HEK293 (cell line): Measurements from ENCODE around the gene TEAD1.

Experiments used
- CTCF ChIA-PET: fragments of 350-600 bp; formaldehyde crosslinking; extraction: SDS; loops from one replicate; lab custom pipeline; 2021; ENCODE audit warnings: antibody characterized with exemption; lab: Yijun Ruan, JAX
- POLR2A ChIA-PET: fragments of 300-600 bp; formaldehyde crosslinking; extraction: SDS; loops from one replicate; lab custom pipeline; 2020; ENCODE audit warnings: antibody characterized with exemption, inconsistent platforms; lab: Yijun Ruan, JAX
- H3K27ac ChIP-seq: fragments of 200-500 bp; sonication (Bioruptor generic); 2 replicates; pipeline ENCODE4 v1.5.1; 2014; ENCODE audit warnings: low read depth, low read length, control low read depth, inconsistent platforms; ENCODE audit errors: extremely low read depth
- H3K36me3 ChIP-seq, 2 experiments: fragments of 200-500 bp in 1 of 2; sonication (Bioruptor generic) in 1 of 2; 1 replicate in 1 of 2; 2 replicates in 1 of 2; pipeline ENCODE4 v1.5.1; 2014 to 2017; ENCODE audit warnings: inconsistent platforms in 2 of 2, low read length in 2 of 2; ENCODE audit not compliant: control insufficient read depth in 2 of 2, insufficient read depth in 1 of 2
- H3K4me1 ChIP-seq: fragments of 200-500 bp; sonication (Bioruptor generic); 2 replicates; pipeline ENCODE4 v1.5.1; 2014; ENCODE audit warnings: mild to moderate bottlenecking, low read length, inconsistent platforms; ENCODE audit not compliant: control insufficient read depth, insufficient read depth
- H3K4me3 ChIP-seq: 2 replicates; pipeline ENCODE4 v1.5.1; 2011; ENCODE audit warnings: low read depth, mild to moderate bottlenecking, control low read depth, low read length, moderate library complexity
- H3K9me3 ChIP-seq: fragments of 200-500 bp; sonication (Bioruptor generic); 2 replicates; pipeline ENCODE4 v1.5.1; 2014; ENCODE audit warnings: low read depth, low read length, inconsistent platforms; ENCODE audit not compliant: control insufficient read depth, insufficient read depth
- HOXC10 ChIP-seq: sonication (generic); formaldehyde crosslinking; IDR thresholded peaks from 2 replicates; pipeline ENCODE4 v1.8.1; 2023; ENCODE audit warnings: mild to moderate bottlenecking, missing genetic modification reagents
- HOXD13 ChIP-seq: sonication (generic); formaldehyde crosslinking; IDR thresholded peaks from 2 replicates; pipeline ENCODE4 v1.8.0; 2022; ENCODE audit warnings: missing genetic modification reagents, borderline replicate concordance
- MYNN ChIP-seq: fragments of 450-650 bp; formaldehyde crosslinking; IDR thresholded peaks from 2 replicates; pipeline ENCODE4 v1.5.1; 2016; ENCODE audit warnings: missing biosample characterization, missing genetic modification characterization, borderline replicate concordance
- ZBTB44 ChIP-seq: fragments of 450-650 bp; IDR thresholded peaks from 2 replicates; pipeline ENCODE4 v1.5.1; 2018; ENCODE audit warnings: missing biosample characterization, mild to moderate bottlenecking, missing genetic modification characterization
- ZFHX2 ChIP-seq: fragments of 450-650 bp; formaldehyde crosslinking; conservative IDR thresholded peaks from 2 replicates; pipeline ENCODE4 v1.5.1; 2016; ENCODE audit warnings: missing biosample characterization, missing genetic modification characterization
- ZFP41 ChIP-seq: fragments of 450-650 bp; formaldehyde crosslinking; IDR thresholded peaks from 2 replicates; pipeline ENCODE4 v1.5.1; 2016; ENCODE audit warnings: missing biosample characterization, missing genetic modification characterization, borderline replicate concordance
- ZNF10 ChIP-seq: fragments of 450-650 bp; formaldehyde crosslinking; IDR thresholded peaks from 2 replicates; pipeline ENCODE4 v1.5.1; 2017; ENCODE audit warnings: missing biosample characterization, missing genetic modification characterization
- ZNF140 ChIP-seq: fragments of 450-650 bp; formaldehyde crosslinking; IDR thresholded peaks from 2 replicates; pipeline ENCODE4 v1.5.1; 2016; ENCODE audit warnings: missing biosample characterization, missing genetic modification characterization
- ZNF148 ChIP-seq: fragments of 450-650 bp; formaldehyde crosslinking; IDR thresholded peaks from 2 replicates; pipeline ENCODE4 v1.5.0; 2017; ENCODE audit warnings: missing biosample characterization, missing genetic modification characterization, borderline replicate concordance
- ZNF175 ChIP-seq: fragments of 450-650 bp; formaldehyde crosslinking; IDR thresholded peaks from 2 replicates; pipeline ENCODE4 v1.5.1; 2016; ENCODE audit warnings: missing biosample characterization, missing genetic modification characterization
- ZNF2 ChIP-seq: fragments of 450-650 bp; formaldehyde crosslinking; IDR thresholded peaks from 2 replicates; pipeline ENCODE4 v1.5.1; 2016; ENCODE audit warnings: missing biosample characterization, missing genetic modification characterization
- ZNF202 ChIP-seq: fragments of 450-650 bp; formaldehyde crosslinking; IDR thresholded peaks from 2 replicates; pipeline ENCODE4 v1.5.1; 2016; ENCODE audit warnings: missing biosample characterization, missing genetic modification characterization, borderline replicate concordance
- ZNF416 ChIP-seq: fragments of 450-650 bp; formaldehyde crosslinking; IDR thresholded peaks from 2 replicates; pipeline ENCODE4 v1.5.1; 2016; ENCODE audit warnings: missing biosample characterization, missing genetic modification characterization
- ZNF621 ChIP-seq: fragments of 450-650 bp; formaldehyde crosslinking; IDR thresholded peaks from 2 replicates; pipeline ENCODE4 v1.5.1; 2017; ENCODE audit warnings: missing biosample characterization, missing genetic modification characterization
- ZNF624 ChIP-seq: fragments of 450-650 bp; formaldehyde crosslinking; IDR thresholded peaks from 2 replicates; pipeline ENCODE4 v1.5.1; 2017; ENCODE audit warnings: missing biosample characterization, missing genetic modification characterization
- ZNF654 ChIP-seq: fragments of 450-650 bp; formaldehyde crosslinking; IDR thresholded peaks from 2 replicates; pipeline ENCODE4 v1.5.1; 2016; ENCODE audit warnings: low read depth, missing biosample characterization, missing genetic modification characterization
- ZNF664 ChIP-seq: fragments of 450-650 bp; formaldehyde crosslinking; IDR thresholded peaks from 2 replicates; pipeline ENCODE4 v1.5.1; 2016; ENCODE audit warnings: missing biosample characterization, missing genetic modification characterization
- ZNF768 ChIP-seq: fragments of 450-650 bp; formaldehyde crosslinking; IDR thresholded peaks from 2 replicates; pipeline ENCODE4 v1.5.1; 2018; ENCODE audit warnings: missing biosample characterization, mild to moderate bottlenecking, missing genetic modification characterization
- ZSCAN18 ChIP-seq: fragments of 450-650 bp; formaldehyde crosslinking; IDR thresholded peaks from 2 replicates; pipeline ENCODE4 v1.5.1; 2016; ENCODE audit warnings: missing biosample characterization, missing genetic modification characterization
- ZSCAN5A ChIP-seq: fragments of 450-650 bp; formaldehyde crosslinking; IDR thresholded peaks from 2 replicates; pipeline ENCODE4 v1.5.1; 2016; ENCODE audit warnings: missing biosample characterization, missing genetic modification characterization

TEAD1 gene

DNA sequence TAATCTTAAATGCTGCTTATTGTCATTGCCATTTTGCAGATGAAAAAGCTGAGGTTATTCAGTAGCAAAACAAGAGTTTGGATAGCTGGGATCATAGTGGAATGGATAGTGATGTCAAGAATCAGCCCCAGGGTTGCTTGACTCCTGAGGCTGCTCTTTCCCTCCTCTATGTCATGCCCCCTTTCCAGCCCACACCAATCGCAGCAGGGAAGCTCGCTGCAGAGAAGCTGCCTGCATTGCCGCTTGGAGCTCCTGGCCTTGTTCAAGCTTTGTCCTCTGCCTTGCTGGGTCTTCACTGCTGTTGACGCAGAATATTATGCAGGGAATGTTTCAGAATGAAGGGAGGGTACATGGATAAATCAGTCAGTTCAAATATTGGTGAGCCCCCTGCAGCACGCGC, 206.1 kb downstream of the TEAD1 start:
- TF ChIP-seq ZFP41 (no peak), ZNF2 (no peak)
- peaks cover 0 to 54% of the 10 kb centered on the region in 2 experiments; a peak in 1 of 3 replicates for H3K36me3 ChIP-seq
- H3K9me3 ChIP-seq = no peaks in the 10 kb centered on the region
- POLR2A ChIA-PET = no interaction called here
- CTCF ChIA-PET = interaction anchor here (0.6 to 1.4 kb wide), 3 partner anchors 12 to 469 kb away, joined by 3 to 7 read pairs (median 3); no protein-coding TSS in a partner anchor
- no peaks in the 10 kb centered on the region for H3K4me1 ChIP-seq
- no peak overlapping the region for H3K27ac ChIP-seq
- no peak overlapping the region for H3K4me3 ChIP-seq

GRCh38 chr11:12882670-12883069, 208.4 kb downstream of the TEAD1 start:
- Histone ChIP-seq H3K4me3 (no peak overlapping the region), H3K36me3 (peaks cover 0 to 67% of the 10 kb centered on the region in 2 experiments; a peak in 1 of 3 replicates), H3K9me3 (no peaks in the 10 kb centered on the region), H3K4me1 (no peaks in the 10 kb centered on the region), H3K27ac (no peak overlapping the region)
- CTCF ChIA-PET = no interaction called here
- TF ChIP-seq ZNF175 (tag by site-specific recombination) = no peak
- no peak for TF ChIP-seq ZNF10 (tag by site-specific recombination)
- no peak for TF ChIP-seq ZNF768 (tag by site-specific recombination)
- no peak for TF ChIP-seq ZNF664 (tag by site-specific recombination)
- no peak for TF ChIP-seq ZFHX2 (tag by site-specific recombination)
- no peak for TF ChIP-seq ZSCAN18 (tag by site-specific recombination)
- no peak for TF ChIP-seq MYNN (tag by site-specific recombination)
- no peak for TF ChIP-seq HOXD13 (CRISPR knock-in tag)
- TF ChIP-seq ZNF416 = no peak
- no peak for TF ChIP-seq ZNF140
- no peak for TF ChIP-seq ZNF621
- TF ChIP-seq ZSCAN5A (tag by site-specific recombination) = no peak
- no peak for TF ChIP-seq HOXC10 (CRISPR knock-in tag)
- TF ChIP-seq ZNF654 (tag by site-specific recombination) = no peak
- no peak for TF ChIP-seq ZNF624
- no peak for TF ChIP-seq ZNF148 (tag by site-specific recombination)
- TF ChIP-seq ZNF202 (tag by site-specific recombination) = no peak
- no peak for TF ChIP-seq ZBTB44 (tag by site-specific recombination)
- POLR2A ChIA-PET = no interaction called here
